ENCODE measurements around the gene CHD6.
"Not testable (repeated sequence)": the region's sequence is repeated elsewhere in the genome, so short reads cannot be mapped to it uniquely, and the experiment has no call there.

CHD6 gene

DNA sequence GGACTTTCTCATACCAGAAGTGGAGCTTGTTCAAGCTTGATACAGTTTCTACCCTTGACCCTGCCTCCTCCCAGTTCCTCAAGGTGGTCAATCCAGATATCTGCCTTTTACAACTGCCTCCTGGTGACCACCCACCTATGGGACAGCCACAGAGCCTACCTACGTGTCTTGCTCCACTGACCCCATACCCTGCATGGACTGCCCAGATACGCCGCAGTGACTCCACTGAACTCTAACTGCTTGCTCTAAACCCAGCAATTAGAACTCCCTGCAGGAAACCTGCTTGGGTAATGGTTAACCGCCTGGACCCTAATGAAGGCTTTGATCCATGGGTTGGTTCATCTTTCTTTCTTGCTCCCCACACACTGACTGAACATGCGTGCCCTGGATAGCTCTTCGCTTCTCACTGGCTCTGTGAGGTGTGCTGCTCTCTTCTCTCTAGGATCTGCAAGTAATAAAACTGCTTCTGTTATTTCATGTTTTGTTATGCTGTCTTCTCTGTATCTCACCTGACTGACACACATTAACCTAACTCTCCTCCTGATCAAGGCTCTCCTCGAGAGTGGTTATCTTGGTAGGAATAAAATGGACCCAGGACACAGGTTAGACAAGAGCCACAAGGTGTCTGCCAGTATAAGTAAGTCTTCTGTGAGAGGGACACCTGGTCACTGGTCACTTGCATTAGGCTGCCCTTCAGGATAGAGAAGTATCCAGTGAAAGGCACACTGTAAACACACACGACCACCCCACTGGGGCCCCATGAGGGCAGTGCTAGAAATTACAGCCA lies 79.2 kb downstream of the CHD6 start:
- DNase-seq: no peak

DNA sequence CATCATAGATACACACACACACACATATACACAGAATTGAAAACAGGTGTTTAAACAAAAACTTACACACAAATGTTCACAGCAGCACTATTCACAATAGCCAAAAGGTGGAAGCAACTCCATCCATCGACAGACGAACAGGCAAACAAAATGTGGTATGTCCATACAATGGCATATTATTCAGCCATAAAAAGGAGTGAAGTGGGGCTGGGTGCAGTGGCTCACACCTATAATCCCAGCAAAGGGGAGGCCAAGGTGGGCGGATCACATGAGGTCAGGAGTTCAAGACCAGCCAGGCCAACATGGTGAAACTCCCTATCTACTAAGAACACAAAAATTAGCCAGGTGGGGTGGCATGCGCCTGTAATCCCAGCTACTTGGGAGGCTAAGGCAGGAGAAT lies 80.3 kb downstream of the CHD6 start:
- DNase-seq: no peak

DNA sequence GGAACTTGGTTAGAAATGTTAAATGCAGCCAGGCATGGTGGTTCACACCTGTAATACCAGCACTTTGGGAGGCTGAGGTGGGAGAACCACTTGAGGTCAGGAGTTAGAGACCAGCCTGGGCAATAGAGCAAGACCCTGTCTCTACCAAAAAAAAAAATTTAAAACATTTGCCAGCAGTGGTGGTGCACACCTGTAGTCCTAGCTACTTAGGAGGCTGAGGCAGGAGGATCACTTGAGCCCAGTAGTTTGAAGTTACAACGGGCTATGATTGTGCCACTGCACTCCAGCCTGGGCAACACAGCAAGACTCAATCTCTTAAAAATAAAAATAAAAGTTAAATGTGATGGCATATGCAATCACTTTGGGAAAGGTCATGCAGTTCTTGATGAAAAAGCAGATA lies 82.6 kb downstream of the CHD6 start:
- not testable (repeated sequence) for DNase-seq

DNA sequence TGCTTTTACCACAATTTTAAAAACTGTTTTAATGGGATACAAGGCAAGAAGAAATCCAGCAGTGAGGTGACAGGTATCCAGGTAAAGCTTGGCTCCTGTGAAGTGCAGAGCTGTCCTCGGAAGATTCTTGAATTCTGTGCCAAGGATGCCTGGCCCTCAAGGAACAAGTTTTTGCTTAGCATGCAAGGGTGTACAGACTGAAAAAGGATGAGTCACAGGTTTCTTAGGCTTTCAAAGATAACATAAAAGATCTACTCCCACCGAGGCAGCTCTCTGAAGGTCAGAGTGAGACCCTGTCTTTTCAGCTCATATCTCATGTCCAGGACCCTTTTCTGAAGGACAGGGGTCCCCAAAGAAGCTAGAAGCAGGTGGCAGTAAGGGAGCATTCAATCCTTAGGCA lies 83.3 kb downstream of the CHD6 start:
- DNase-seq: no peak

DNA sequence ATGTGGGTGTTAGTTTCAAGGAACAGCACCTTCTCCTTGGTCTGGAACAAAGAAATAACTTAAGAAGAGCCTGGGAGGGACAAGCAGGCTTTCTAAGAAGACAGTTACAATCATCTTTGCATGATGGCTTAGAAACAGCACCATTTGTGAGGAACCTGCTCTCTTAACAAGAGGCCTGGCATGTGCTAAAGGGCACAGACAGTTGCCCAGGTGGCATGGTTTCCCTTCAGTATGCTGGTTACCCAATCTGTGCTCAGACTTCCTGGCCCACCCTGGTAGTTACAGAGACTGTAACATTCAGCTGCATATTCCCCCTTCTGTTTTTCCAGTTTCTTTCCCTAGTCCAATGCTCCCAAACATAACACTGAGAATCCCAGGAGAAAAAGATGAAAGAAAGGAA lies 84.0 kb downstream of the CHD6 start:
- no peak for DNase-seq

DNA sequence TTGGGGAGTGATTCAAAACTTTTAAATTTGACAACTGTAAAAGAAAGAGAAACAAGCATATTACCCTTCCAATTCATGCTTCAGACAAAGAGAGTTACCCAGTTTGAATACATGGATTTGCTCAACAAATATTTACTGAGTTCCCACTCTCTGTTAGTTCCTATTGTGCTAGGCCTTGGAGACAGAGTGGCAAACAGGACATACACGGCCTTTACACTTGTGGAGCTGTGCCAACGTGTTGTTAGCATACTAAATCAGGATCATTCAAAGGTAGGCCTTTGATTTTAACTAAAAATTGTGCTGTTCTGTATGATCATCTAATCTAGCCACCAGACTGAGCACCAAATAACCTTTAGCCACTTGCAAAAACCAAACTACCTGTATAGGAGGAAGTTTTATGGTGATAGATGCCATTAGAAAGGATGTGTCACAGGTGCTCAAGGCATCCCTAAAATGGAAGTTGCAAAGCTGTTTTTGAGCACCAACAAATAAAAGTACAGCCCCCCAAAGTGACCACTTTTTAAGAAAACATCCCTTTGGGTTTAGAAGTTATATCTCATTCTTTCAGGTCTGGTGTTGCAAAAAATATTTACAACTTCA lies 84.5 kb downstream of the CHD6 start:
- DNase-seq: no peak

DNA sequence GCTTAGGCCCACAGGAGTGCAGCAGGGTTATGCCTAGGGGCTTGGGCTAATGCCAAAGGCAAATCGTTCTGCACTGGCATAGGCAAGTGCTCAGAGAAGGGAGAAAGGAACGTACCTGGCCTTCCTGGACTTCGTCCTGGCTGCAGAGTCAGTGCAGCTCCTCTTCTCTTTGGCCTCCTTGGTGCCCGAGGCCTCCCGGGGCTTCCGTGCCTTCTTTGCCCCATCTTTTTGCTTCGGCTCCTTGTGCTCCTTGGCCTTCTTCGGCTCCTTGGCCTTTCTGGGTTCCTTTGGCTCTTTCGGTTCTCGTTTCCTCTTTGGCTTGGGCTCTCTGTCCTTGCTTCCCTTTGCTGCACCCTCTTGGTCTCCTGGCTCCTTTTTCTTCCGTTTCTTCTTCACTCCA lies 85.2 kb downstream of the CHD6 start:
- DNase-seq: no peak

DNA sequence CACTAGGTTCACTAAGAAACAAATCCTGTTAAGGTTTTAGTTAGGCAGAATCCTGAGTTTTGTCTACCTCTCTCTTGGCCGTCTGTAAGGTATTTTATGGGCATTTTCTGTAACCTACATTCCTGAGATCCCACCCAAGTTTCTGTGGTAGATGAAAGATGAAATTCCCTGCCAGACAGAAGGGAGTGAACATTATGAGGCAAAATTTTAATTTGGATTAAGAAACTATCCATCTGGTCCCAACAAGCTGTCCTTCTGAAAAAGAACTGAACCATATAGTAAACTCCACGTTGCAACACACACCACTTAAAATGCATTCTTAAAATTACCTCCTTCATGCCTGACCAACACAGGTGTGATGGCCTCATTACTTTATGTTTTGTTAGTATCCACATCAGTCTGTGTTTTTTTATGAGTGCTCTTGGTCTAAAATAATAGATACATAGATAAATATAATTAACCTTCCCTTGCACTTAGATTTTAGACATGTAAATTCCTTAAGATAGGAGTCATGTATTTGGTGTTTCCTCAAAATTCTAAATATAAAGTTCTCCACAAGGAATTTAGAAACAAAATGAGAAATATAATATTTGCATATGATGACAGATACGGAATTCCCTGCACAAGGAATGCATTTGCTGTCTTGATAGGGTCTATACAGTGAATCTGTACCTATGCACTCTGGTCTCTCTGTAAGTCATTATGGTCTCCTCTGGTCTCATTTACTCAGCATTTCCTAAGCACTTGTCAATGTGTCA lies 86.5 kb downstream of the CHD6 start:
- no peak for DNase-seq

DNA sequence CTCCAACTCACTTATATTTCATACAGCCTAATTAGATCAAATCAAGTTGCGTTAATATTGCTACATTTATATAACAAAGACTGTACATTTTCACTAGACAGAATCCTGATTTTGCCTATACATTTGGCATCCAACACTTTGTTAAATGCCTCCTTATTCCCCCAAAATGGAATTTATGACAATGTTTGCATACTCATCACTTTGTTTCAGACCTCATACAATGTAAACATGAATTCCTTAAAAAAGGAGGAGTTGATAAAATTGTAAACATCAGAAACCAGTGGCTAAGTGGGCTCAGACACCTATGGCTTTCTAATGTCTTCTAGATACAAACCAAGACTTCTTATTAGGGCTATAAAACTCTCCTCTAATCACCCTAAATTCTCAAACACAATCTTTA lies 87.3 kb downstream of the CHD6 start:
- DNase-seq: no peak

DNA sequence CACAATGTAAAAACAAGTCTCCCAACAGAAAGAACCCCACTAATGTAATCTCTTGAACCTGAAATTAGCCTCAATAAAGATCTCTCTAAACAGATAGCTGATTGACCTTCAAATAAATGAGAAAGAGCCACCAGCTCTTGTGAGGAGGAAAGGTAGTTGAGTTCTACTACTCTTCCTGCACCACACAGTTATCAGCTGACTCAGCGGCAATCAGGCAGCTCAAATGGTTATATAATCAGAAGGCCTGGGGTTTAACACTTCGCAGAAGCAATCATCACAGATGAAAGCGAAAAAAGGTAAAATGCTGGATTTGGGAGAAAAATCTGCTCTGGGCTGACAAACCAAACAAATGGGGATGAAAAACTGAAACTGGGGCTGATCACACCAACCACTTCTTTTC lies 91.8 kb downstream of the CHD6 start:
- DNase-seq: no peak

DNA sequence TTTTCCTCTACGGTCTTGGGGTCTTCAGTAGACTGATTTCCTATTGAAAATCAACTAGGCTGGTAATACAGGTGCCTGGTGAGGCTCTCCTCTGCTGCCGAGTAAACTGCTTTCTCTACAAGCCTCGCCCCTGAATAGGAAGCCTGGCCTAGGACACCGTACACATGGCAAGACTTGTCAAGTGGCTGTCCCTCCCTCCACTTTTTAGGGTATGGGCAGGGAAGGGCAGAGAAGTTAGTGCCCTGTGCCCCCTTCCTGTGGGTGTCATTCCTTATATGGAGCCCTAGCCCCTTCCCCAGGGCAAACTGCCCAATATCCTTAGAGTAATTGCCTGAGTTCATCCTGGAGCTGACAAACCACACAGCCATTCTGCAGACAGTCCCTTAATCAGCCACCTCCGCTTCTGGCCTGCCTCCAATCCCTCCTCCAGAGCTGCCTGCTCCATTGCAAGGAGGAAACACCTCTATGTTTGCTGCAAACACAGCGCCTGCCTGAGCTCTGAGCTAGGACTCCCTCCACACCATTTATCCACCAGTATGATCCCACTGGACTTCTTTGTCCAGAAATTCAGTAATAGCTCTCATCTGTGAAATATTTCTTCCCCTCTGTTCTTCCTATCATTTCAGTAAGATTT lies 93.1 kb downstream of the CHD6 start:
- peak; percentile 14 for DNase-seq

DNA sequence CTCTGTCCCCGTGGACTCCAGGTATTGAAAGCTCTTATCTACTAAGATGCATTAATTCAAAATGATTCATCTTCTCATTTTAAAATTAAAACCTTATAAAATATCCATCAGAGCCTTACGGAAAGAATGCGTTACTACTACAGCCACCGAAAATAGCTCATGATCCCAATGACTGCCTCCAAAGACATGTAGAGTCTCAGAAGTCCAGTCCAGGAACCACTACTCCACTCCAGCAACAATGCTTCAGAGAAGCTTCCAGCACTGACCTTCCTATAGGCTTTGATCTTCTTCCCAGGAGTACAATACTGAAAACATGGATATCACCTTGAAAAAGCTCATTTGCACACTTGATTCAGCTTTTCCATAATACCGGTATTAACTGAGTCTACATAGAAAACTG lies 94.3 kb downstream of the CHD6 start:
- no peak for DNase-seq

DNA sequence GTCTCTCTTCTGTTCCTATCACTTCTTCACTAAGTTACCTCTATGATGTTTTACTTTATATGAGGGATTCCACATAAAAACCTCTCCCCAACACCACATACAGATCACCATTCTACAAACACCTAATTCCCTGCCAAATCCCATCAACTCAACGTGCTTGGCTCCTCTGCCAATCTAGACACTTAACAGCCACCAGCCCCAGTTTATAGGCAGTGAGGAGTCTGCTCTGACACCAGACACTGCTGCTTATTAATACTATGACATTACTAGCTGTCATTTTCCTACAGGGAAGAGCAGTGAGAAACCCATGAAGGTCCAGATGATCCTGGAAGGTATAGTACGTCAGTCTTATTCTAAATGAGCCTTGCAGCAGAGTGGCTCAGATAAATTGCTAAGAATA lies 104.3 kb downstream of the CHD6 start:
- DNase-seq: no peak

DNA sequence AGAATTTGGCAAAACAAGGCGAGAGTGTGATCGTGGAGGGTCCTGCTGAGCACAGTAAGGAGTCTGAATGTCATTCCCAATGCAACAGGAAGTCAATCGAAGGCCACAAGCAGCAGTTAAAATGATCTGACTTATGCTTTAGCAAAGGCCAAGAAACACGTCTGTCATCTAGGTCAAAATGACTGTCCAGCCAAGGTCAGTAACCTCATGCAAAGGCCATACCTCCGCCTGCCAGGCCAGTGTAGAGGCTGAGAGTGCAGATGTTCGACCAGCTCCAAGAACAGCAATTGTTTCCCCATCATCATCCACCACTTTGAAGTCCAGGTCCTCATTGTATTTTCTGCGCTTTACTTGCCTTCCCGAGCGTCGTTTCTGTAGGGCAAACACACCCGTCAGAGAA lies 105.6 kb downstream of the CHD6 start:
- DNase-seq: no peak

DNA sequence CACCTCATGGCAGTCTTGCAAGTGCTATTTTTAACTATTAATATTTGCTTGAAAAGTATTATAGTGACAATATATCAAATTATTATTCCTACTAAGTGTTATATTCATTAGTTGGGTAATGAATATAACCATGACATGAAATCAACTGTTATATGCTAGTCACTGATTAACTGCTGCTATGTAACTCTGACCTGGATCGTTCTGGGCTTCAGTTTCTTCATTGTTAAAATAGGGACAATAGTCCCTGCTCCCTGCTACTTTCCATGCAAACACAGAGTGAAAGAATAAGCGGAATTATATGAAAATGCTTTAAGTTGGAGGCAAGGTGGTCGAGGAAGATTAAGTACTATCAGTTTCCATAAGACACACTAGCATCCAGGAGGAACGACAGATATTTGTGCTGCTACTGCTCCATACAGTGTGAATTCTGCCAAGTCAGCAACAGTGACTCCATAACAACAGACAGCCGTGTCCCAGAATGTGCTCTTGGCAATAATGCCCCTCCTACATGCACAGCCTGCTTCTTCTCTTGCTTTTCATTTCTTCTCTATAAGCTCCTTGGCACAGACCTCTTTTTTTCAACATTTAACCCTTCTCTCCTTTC lies 107.2 kb downstream of the CHD6 start:
- DNase-seq: no peak

DNA sequence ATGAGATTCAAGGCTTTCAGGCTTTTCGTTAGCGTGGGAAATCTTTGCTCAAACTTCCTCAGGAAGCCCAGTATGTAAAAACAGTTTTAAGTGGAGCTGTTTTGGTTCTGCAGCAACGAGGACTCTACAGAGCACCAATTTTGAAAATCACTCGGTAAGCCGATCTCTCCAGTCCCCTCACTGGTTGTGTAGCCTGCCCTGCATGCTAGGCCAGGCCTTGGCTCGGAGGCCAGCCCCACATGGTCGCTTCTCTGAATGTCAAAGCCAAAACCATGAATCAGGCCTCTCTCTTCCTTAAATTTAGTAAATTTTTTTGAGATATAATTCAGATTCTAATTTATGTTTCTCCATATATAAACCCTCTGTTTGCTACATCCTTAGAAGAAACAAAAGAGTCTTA lies 108.0 kb downstream of the CHD6 start:
- DNase-seq: no peak

DNA sequence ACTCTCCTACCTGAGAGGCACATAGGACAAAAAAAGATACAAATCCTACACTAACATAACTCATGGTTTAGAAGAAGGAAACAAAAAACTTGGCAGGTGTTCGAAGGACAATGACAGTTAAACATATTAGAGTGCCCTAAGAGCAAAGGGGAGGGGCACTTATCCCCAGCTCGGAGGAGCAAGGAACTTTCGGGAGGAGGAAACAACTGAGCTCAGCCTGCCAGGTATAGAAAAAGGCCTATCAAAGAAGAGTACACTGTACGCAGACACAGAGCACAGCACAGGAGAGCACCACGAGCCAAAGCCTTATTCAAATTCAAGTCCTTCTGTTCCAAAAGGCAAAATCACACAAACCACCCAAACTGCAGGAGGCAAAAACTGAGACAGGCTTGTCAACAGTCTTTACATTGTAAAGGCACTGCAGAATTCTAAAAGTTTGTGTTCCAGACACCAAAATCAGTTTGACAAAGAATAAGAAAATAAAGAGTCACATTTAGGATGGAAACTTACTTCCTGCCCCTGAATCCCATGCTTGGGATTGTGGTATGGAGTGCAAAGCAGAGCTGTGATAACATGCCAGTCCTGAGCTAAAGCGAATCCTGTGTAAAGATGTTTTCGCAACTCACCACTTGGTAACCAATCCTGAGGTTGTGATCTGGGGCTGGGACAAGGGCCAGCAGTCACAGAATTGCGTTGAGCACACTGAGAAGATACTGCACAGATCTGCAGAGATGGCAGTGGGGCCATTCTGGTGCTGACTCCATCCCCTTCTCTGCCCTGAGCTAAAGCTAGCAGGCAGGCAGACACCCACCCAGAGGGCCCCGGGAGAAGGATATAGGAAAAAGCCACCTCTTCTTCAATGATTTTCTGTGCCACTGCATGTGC lies 108.6 kb downstream of the CHD6 start:
- DNase-seq: no peak

DNA sequence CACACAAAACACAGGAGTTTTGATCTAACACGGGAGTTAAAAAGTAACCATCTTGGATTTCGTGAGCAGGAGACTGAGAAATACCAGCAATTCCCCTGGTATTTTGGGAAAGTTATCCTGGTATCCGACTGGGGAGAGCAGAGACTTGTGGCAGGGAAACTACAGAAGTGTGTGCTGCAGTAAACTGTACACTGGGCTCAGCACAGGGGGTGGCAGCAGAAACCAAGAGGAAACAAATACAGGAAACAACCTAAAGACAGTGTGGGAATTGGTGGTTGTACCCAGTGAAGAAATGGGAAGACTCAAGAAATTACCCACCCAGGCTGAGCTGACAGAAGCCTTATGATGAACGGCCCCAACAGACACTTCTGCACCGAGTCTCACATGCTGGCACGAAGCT lies 109.8 kb downstream of the CHD6 start:
- no peak for DNase-seq

DNA sequence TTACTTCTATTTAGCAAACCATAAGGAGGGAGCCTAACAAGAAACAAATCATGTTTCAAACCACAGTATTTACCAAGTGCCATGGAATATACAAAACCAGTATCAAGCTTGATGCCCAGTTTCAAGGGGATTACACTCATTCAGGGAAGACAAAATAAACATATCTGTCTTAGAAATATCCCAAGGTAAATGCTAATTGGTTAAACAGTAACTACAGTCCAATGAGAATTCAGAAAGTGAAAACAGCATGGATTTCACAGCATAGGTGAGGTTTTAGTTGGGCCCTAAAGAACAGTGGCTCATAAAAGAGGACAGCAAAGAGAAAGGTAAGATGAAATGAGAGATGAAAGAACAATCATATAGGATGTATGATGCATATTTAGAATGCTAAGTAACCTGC lies 110.3 kb downstream of the CHD6 start:
- no peak for DNase-seq

DNA sequence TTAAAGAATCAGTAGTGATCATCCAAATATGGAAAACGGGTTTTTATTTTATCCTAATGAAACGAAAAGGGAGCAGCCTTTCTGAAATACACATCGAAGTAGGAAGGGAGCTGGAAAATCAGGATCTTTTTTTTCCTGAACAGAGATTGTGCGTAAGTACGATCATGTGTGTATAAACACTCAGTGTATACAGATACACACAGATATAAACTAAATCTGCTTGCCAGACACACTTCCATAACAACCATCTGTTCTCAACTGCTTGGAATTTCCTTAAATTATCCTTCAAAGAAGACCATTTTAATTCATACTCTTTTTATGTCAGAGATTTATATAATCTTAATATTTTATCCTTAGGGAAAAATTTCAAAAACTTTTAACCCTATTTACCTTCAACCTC lies 110.7 kb downstream of the CHD6 start:
- DNase-seq: peak; percentile 11

DNA sequence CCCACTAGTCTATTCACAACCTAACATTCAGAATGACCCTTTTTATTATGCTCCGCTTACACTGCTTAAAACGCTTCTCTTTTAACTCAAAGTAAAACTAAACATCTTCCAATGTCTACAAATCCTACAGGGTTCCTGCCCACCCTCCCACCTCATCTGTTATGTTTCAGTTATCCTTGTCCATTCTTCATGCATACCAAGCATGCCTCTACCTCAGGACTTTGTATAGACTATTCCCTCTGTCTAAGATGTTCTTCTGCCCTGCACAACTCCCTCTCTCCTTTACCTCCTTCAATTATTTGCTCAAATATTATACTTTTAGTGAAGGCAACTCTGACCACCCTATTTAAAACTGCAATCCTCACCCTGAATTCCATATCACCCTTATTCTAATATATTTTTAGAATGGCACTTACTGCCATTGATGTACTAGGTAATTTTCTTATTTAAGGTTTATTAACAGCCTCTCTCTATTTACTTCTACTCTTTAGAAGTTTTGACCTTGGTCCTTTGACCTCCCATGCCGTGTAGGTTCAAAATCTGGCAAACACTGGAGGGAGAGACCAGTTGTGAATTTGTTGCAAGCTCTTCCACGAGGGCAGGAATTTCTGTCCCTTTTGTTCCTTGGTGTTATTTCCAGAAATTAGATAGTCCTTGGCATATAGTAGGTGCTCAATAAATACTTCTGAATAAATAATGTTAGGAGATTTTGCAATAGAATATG lies 111.8 kb downstream of the CHD6 start:
- DNase-seq: no peak

DNA sequence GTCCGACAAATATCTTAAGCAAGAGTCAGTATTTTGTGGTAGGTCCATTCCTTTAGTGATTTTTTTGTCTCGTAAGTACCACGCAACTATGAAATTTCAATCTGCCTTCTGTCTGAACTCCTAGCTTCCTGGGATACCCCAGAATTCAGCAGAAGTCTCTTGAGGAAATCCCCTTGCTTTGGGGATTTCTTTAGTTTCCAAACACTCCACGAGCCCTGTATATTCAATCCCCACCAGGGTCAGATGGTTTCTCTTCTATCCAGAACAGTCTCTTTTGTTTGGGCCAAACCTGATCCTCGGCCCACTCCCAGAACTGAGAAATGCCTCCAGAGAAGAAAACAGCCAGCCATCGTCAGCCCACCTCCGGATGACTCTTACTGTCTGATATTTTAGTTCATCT lies 113.0 kb downstream of the CHD6 start:
- DNase-seq: no peak
